KBM-7 (cell line): ENCODE results near the gene NKAIN4.

Experiments used
- DNase-seq: peaks from one replicate; pipeline ENCODE4 v3.0.0-alpha.2; 2015
- in situ Hi-C: fragments of 300-500 bp; cut with MboI; formaldehyde crosslinking; loops from 2 replicates; pipeline ENCODE4 v1.14.3; 2020; ENCODE audit warnings: low sequenced_read_pairs, low pct_unique_long_range_greater_than_20kb, mixed read lengths

Gene NKAIN4

DNA sequence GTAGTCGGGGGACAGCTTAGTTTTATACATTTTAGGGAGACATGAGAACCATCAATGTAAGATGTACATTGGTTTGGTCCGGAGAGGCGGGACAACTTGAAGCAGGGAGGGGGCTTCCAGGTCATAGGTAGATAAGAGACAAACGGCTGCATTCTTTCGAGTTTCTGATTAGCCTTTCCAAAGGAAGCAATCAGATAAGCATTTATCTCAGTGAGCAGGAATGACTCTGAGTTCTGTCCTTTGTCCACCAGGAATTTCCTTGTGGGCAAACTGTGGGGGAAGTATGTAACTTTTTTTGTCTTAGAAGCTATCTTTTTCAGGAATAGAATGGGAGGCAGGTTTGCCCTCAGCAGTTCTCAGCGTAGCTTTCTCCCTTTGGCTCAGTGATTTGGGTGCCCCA is 39.7 kb downstream of the NKAIN4 start:
- in situ Hi-C loops: no loop called here
- DNase-seq: no peak

DNA sequence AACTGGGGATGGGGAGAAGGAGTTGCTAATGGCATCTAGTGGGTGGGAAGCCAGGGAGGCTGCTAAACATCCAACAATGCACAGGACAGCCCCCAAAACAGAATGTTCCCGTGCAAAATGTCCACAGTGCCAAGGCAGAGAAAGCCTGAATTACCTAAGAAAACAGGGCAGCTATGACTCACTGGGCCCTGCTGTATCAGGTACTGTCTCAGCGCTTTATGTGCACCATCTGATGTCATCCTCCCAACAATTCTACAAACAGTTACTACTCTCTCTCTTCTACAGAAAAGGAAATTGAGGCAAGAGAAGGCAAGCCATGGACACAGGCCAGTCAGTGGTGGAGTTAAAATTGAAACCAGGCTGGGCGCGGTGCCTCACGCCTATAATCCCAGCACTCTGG is 41.5 kb downstream of the NKAIN4 start:
- DNase-seq: no peak
- in situ Hi-C loops: no loop called here

DNA sequence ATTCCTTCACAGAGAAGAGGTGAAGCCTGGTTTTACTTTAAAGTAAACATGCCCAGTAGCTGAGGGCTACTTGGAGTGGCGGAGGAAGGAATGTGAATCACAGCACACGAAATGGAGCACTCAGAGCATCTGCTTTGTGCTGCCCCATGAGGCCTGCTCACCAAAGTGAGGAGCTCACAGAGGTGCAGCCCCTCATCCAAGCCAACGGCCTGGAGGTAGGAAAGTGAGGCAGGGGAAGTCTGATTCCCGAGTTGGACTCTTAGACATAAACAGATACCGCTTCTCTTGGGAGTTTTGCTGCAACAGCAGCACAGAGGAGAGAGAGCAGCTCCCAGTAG is 41.9 kb downstream of the NKAIN4 start:
- DNase-seq: no peak
- in situ Hi-C loops: no loop called here

DNA sequence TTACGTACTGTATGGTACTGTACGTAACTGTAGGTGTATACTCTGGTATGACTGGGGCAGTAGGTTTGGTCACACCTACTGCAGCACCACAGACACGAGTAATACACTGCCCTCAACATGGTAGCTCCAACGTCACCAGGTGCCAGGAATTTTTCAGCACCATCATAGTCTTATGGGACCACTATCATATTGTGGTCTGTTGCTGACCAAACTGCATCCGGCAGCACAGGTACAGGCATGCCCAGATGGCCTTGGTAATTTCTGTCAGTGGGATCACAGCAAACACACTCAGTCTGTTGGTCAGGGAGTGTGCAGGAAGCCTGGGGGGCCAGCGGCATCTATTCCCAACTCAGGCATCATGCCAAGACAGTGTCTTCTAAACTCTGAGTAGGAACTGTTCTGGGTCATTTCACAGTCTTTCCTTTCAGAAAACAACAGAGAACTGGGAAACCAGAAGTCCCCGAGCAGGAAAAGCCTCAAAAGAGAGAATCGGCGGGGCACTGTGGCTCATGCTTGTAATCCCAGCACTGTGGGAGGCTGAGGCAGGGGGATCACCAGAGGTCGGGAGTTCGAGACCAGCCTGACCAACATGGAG is 44.2 kb downstream of the NKAIN4 start:
- in situ Hi-C loops: no loop called here

DNA sequence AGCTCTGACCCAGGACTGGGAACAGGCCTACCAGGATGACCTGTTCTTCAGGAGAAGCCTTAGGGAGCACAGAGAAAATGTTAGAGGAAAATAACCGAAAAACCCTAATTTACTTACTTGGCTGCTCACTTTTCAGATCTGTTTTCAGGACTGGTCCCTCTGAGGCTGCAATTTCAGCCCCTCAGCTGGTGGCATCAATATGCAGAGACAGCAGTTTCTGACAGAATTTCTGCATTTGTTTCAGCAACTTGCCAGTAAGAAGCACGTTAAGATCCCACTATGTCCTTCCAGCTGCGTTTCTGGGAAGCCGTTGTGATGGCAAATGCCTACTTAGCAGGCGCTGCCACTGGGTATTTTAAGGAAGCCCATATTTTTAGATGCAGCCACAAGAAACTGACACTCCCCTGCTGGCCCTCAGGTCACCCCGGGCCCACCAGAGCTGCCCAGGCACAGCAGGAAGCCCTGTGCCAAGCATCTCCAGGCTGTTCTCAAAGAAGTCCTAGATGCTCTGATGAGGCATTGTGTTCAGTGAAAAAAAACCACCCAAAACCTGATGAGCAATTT is 45.8 kb downstream of the NKAIN4 start:
- in situ Hi-C loops: no loop called here
- DNase-seq: no peak

More for the DNA sequence above, 44.2 kb downstream of the NKAIN4 start:
- no peak for DNase-seq

DNA sequence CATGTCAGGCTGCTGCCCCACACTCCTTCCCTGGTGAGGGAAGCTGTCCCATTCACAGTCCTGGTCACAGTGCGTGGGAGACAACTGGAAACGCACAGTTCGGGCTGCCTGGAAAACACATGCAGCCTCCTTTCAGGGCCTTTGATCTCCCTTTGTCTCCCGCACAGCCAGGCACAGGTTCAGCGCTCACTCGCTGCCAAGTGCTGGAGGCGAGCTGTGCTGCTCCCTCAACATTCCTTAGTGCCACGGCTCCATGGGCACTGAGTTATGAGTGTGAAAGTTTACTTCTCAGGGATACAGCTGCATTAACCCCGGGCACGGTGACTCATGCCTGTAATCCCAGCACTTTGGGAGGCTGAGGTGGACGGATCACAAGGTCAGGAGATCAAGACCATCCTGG is 47.4 kb downstream of the NKAIN4 start:
- in situ Hi-C loops: no loop called here
- no peak for DNase-seq

DNA sequence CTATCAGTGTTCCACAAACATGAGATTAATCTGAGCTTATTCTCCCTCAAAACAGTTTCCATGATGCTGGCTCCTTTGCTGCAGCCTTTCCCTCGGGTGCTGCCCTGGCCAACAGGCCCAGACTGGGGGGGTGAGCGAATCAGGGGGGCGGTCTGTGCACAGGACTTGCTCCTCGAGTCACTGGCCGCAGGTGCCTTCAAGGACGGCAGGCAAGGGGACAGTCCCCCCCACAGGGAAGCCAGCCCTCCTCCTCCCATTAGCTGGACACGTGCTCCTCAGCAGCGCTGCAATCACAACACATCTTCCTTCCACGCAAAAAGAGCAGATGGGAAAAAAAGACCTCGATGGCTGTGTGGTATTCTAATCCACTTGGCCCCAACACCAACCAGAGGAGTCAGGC is 48.4 kb downstream of the NKAIN4 start:
- in situ Hi-C loops: no loop called here
- DNase-seq: no peak

DNA sequence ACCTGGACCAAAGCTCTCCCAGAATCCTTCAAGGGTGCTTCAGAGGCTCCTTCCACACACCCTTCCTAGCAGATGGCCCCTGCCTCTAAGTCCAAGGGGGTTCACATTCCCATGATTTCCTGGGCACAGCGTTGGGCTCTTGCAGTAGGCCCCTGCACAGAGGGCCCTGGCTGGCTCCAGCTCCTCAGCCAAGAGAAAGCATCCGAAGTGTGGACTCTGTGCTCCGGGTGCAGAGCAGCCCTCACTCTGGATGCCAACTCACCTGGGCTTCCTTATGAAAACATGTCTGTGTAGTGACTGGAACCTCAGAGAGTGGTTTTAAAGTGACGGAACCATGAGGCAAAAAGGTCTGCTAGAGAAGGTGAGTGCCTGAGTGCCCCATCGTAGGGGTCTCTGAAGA is 49.9 kb downstream of the NKAIN4 start:
- in situ Hi-C loops: no loop called here
- no peak for DNase-seq

DNA sequence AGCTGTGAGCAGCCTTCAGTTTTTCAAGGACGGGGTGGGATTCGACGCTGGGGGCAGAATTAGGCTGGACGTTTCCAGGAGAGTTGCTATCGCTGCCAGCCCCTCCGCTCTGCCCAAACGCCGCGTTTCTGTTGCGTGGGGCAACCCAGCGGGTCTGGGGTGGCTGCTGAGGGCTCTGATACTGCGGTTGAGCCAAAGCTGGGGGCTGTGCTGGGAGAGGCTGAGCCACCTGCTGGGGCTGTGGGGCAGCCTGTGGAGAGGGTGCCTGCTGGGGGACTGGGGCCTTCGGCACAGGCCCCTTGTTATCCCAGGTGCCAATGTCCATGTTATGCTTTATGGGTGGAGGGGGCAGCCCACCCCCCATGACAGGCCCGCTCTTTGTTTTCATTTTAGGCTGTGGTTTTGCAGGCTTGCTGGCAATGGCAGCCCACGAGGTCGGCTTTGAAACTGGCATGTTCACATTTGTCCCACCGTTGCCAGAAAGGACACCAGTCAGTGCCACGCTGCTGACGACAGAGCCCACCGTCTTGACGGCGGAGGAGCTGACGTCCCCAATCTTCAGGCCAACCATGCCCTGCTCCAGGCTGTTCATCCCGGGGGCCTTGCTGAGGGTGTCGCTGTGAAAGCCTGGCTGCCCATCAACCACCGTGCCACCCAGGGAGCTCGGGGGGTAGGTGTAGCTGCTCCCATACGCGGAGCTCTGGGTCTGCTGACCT is 51.3 kb downstream of the NKAIN4 start:
- in situ Hi-C loops: no loop called here
- no peak for DNase-seq

DNA sequence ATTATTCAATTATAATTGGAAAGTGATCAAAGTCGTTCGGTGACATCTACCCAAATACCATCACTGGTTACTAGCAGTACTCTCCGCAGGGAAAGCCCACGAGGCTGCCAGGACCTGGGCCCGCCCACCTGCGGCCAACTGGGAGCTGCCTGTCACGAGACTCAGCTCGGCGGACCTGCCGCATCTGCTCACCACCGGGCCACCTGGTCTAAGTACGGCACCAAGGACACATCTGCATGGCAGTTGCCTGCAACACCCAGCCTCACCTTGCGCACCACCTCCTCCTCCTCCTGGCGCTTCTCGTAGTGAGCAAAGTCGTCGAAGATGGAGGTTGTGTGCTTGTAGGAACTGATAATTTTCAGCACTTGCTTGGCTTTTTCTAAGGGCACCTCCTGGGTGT is 52.2 kb downstream of the NKAIN4 start:
- no peak for DNase-seq
- in situ Hi-C loops: no loop called here

DNA sequence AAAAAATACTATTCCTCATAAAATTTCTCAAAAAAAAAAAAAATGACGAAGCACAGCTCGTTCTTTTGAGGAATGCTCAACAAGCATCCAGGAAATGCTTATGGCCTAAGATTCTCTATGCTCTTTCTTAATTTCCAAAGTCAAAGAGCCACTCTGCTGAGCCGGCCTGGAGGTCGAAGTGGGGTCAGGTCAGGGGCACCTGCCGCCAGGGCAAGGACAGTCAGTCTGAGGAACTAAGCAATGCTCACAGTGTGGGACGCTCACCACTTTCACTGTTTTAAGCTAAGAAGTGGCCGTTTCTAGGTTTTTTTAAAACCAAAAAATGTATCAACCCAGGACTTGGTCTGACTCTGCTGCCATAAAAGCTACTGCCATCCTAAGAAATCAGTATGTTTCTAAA is 55.7 kb downstream of the NKAIN4 start:
- DNase-seq: no peak

DNA sequence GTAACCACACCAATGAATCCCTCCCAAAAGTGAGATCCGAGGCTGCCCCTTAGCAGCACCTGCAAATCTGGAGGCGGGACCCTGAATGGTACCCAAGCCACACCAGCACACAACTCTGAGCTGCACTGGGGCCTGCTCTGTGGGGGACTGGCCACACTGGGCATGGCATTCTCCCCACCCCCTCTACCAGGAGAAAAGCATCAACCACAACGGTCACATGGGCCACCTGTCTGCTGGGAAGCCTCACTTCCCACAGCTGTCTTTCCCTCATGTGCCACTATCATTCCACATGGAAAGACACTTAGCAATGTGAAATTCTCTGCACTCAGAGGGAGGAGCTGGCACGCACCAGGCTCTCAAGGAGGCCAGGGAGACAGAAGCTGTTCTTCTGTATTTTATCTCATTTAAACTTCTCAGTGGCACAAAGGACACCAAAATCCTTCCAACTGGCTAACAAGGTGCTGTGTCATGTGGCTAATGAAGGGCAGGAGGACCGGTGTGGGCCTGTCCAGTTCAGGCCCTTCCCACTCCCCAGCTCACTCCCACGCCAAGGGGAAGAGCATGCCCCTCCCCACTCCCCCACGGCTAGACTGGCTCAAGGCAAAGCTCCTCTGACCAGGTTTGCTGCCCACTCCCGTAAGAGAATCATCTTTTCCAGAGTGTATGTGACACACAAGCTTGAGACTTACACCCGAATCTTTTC is 57.3 kb downstream of the NKAIN4 start:
- in situ Hi-C loops: no loop called here
- DNase-seq: no peak

More for the DNA sequence above, 55.7 kb downstream of the NKAIN4 start:
- in situ Hi-C loops: no loop called here

DNA sequence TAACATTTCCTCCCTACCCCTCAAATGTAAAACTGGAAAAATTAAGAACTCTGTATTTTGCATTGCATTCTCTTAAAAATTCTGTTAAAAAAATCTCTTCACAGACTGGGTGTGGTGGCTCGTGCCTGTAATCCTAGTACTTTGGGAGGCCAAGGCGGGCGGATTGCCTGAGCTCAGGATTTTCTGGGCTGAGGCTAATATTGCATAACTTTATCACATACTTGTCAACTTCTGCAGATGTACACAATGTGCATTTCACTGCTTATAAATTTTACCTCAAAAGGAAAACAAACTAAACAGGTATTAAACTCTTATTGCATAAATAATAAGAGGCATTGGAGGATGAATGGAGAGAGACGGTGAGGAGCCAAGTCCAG is 59.5 kb downstream of the NKAIN4 start:
- in situ Hi-C loops: no loop called here
- no peak for DNase-seq

DNA sequence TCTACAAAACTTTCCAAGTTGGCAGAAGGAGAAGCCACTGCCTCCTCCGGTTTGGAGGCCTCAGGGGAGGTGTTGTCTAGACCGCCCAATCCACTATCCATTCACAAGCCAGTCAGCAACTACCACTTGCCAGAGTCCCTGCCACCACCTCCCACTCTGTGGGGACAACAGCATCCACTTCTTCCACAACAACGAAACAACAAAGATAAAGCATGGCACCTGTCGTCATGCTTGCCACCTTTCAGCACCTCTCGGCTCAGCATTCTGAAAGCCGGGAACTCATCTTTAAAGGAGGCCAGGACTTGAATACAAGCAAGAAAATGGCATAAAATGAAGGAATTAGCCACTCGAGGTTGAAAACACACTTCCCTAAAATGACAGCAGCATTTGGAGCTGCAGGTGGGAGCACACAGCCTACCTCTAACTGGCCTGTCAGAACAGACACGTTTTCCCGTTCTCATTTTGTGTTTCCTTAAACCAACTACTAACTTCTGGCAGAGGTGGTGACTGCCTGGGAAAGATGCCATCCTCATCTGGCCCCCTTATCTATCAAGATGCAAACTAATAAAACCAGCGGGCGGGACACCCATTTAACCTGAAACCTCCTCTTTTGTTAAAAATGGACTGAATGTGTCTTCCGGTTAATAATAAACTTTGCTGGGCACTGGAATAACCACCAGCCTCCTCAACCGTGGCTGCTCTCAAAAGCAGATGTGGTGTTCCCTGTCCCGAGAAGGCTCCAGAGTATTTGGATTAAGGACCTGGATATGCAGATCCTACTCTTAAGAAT is 60.1 kb downstream of the NKAIN4 start:
- in situ Hi-C loops: no loop called here
- DNase-seq: no peak

DNA sequence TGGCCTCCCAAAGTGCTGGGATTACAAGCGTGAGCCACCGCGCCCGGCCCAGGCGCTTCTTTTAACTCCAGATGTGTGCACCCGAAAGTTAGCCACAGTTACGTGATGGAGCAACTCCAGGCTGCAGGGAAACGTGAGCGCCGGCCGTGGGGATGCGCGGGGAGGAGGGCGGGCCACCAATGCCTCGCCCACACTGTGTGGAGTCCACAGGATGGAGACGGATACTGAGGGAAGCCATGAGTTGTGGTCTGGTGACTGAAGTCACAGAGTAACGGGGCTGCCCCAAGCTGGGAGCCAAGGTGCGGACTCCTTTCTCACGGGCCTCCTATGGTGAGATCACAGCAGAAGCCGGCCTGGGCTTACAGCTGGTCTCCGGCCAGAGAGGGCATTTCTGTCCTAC is 61.5 kb downstream of the NKAIN4 start:
- in situ Hi-C loops: no loop called here
- DNase-seq: no peak

DNA sequence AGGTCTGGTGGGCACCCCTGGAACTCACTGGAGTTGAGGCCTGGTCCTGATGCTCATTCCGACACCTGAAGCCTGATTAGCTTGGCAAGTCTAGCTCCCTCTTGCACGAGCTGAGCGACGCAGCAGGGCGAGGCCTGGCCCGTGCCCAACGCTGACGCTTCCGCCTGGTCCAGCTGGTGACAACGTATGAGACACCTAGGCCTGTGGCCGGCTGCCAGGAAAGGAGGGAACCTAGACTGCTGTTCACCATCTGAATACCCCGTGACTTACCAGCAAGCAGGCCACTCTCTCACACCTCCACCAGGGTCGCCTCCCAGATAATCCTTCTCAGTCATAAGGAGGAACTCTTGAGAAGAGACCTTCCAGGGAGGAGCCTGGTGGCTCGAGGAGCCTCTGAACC is 62.9 kb downstream of the NKAIN4 start:
- in situ Hi-C loops: no loop called here
- no peak for DNase-seq

DNA sequence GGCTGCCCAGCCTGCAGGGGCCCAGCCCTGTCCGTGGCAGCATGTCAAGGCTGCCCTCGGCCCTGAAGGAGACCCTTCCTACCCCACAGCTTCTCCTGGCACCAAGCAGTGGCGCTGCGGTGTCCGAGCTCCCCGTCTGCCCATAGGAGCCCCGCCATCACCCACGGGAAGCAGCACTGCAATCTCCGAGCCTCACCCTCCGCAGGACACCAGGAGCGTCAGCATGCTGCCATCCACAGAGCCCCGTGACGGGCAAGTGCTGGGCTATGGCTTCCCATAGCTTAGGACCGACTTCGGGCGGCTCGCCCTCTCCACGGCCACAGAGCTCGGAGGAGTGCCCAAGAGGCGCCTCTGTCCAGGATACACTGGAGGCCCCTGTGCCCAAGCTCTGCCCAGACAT is 63.4 kb downstream of the NKAIN4 start:
- in situ Hi-C loops: no loop called here
- no peak for DNase-seq
